Stimulated activated CD8-positive, alpha-beta memory T cell treated with anti-CD3 and anti-CD28 coated beads, Interleukin-15, amount 100 ng/mL, for 4 hours (primary cell): Measurements from ENCODE around the gene UNC5C.

Experiments used
- DNase-seq, 2 donors: peaks; one replicate each; pipeline ENCODE4 v3.0.0-alpha.2; 2020; ENCODE audit warnings: low read depth in 2 of 2

Gene UNC5C

DNA sequence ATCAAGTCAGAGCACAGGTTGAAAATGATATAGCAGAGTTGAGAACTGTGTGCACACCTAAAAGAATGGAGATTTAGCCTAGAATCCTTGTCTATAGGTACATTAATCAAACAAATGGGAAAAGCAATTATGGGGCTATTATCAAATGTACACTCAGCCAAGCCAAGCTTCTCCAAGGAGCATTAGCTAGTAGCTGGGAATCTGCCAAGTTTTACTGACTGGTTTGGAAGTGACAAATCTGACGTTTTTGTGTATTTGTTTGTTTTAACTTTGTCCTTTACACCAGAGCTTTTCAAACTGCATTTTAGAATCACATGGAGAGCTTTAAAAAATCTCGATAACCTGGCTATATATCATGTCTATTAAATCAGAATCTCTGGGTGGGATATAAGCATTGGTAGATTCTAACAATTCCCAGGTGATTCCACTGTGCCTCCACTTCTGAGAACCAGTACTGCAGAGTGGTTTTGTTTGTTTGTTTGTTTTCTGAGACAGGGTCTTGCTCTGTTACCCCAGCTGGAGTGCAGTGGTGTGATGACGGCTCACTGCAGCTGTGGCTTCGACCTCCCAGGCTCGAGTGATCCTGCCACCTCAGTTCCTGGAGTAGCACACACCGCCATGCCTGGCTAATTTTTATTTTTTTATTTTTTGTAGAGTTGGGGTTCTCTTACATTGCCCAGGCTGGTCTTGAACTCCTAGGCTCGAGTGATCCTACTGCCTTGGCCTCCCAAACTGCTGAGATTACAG, 279.8 kb downstream of the UNC5C start:
- DNase-seq, result no peak

DNA sequence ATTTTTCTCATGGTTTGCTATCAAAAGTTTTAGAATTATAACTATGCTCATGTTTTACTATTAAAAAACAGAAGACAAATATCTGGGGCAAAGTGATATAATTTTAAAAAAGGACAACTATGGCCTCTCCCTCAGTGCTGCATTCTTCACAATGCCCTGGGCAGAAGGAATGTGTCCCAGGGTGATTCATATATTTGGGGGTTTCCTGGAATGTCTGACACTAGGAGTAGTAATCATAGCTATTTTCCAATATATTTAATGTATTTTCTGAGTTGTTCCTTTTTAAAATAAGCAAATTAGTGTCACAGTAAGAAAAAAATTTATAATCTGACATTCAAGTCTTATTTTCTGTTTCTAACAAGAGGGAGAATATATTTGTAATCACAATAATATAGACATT, 281.7 kb downstream of the UNC5C start:
- no peak for DNase-seq

DNA sequence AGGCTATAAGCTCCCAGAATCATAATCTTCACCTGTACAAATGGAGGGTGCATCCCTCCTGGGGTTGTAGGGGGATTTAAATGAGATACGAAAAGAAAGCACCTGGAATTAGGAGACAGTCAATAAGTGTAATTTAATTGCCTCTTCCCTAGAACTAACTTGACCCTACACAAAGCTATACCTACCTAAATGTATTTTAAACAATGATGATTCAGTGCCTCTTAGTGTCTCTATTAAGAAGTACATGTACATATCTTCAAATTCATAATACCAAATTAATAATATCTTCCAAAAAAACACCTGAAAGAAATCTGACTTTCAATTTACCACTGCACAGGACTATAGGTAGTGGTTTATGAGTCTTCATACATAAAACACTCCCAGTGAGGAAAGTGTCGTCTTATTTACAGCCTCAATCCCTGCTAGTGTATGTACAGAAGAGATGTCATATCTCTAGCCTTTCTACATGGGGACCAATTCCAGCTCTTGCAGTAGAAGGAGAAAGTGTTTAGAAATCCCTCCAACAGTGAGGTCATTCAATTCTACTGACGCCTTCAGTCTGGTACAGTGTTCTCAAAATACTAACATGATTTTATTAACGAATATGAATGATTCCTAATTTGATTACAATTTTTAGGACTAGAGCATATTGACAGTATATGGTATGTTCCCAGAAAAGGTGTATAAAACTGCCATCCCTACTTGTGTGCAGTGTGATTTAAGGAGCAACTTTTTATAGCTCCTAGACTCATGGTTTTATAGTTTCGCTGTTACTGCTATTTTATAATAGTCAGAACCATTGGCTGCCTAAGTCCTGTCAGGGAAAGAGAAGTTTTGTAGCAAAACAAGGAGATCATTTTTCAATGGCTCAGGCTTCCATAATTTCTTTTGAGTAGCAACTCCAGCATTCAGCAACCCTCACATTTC, 282.7 kb downstream of the UNC5C start:
- DNase-seq, result no peak

DNA sequence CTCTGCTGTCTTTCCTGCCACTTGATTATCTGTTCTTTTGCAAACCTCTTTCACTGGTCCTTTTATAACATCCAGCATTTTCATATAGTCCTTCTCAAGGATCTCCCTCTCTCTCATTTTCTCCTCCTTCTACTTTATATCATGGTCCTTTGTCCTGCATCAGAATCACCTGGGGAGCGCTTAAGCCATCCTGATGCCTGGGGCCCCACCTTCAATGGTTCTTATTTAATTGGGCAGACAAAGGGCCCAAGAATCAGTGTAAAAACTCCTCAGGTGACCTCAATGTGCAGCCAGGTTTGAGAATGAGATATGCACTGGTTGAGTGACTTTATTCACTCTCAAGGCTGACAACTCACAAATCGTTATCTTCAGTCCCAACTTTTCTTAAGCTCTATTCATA, 283.9 kb downstream of the UNC5C start:
- no peak for DNase-seq

DNA sequence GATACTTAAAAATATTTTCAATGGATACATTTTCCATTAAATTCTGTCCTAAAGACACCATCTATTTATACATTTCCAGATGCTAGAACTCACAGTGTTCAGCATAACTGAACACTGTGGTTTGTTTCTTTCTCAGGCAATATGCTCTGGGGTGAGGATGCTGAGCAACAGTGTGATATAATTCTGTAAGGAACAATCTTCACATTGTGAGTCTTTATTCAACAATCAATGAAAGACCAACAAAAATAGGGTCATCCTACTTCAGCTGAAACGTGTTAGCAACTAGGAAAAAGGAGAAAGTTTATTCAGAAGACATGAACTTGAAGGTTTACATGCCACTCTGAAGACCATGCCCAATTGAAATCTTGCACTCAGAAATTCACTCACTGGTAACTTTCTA, 284.8 kb downstream of the UNC5C start:
- DNase-seq, result no peak

DNA sequence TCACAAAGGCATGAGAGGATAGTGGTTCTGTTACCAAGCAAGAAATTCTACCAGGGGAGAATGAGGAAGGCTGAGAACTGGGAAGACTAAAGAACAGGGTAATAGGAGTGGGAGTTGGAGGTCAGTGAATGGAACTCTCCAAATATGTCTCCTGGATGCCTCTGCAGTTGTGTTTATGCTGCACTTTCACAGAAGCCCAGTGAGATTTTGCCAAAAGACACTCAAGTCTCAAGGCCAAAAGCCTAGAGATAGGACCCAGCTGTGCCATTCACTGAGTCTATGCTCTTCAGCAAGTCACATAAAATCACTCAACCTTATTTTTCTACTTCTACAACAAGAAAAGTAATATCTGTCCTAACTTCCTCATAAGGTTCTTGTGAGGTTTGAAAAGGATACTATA, 285.4 kb downstream of the UNC5C start:
- DNase-seq, result no peak

DNA sequence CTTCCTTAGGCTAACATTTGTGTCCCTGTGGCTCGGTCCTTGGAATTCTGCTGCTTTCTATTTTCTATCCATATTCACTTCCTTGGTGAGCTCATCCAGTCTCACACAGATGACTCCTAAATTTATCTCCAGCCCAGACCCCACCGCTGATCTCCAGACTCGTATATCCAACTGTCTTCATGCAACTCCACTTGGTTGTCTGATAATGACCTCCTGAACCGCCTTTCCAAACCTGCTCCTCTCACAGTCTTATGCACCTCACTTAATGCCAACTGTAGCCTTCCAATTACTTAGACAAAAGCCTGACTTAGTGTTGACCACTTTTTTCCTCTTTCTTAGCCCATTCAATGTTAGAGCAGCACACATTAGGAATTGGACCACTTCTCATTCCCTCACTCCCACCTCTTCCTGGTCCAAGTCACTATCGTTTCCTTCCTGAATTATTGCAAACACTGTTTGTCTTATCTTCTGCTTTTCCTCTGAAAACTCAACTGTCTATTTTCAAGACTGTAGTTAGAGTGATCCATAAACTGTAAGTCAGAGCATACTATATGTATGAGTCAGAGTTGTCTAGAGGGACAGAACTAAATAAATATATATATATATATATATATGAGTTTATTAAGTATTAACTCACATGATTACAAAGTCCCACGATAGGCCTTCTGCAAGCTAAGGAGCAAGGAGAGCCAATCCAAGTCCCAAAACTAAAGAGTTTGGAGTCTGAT, 292.5 kb downstream of the UNC5C start:
- DNase-seq, result no peak

DNA sequence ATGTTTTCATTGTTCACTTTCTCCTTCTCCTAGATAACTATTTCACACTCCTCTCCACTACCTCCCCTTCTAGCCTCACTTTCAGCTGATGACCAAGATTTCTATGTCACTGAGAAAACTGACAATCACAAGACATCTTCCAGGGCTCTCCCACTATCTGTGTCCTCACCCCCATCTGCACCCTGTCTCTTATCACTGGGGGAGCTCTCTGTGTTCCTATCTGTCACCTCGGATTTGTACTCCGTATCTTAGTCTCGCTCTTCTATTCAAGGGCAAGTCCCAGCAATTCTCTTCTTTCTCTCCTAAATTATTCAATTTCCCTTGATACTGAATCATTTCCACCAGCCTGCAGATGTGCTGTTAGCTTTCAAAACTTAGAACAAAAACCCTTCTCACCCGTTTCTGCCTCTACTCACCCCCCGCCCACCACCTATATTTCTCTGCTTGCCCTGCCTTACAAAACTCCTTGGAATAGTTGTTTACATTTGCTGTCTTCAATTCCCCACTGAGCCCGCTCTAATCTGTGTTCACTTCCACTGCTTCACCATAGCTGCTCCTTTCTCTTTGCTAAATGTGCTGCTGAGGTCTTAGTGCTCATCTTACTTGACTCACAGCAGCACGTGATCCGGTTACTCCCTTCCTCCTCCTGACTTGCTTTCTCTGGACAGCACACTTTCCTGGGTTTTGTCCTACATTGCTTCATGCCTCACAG, 293.2 kb downstream of the UNC5C start:
- no peak for DNase-seq

DNA sequence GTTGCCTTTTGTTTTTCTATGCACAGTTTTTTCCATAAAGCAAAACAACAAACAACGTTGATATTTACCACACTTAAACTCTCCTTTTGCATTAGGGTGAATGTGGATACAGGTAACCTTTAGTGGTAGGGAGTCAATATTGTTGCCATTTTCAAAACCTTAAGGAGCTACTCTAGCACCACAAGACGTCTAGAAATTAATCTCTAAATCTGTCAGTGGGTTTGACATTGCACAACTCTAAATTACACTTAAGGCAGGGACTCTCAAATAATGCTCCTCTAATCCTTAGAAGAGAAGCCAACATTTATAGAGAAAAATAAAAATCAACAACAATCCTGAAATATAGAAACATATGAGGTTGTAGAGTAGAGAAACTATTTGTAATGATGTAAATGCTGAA, 297.2 kb downstream of the UNC5C start:
- no peak for DNase-seq

DNA sequence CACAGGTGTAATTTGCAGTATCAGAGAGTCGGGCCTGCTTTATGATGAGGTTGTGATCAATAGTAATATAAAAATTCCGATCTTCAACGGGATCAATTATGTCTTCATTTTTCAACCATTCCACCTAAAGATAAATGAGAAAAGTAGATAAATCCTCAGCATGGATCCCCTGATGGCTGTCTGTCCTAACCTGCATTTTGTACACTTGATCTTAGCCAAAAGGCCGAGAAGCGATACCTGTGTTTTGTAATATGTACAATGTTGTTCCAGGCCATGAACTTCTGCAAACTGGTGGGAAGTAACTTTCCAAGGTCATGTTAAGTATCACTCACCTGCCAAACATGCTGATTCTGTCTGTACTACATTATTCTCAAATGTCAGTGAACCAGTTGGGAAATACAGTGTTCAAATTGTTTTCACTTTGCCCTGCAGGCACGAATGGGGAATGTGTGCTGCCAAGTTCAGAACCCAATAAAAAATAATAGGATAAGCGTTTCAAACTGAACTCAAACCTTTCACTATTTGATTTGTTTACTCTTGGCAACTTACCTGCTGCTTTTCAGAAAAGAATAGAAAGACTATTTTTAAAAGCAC, 298.1 kb downstream of the UNC5C start:
- DNase-seq, result no peak

DNA sequence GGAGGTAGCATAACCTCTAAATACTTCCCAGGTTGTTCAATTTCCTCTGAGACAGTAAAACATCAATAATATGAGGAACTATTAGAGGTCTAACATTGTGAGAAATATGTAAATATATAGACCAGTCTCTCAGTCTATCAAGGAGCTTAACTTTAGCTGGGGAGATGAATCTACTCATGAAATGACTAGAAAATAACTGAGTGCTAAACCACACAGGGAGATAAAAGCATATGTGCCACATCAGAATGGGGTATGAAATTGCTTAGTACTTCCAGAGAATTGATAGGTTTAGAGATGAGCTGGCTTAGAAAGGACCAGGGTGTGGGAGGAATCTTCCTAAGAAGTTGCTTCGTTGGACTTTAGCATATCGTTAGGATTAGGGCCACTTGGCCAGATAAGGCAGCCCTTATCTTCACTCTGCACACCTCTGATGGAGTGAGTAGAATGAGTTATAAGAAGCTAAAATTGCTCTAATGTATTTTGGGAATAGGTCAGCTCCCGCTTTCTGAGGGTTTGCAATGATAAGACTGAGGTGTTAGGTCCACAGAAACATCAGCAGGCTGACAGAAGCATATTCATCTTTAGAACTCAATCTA, 299.2 kb downstream of the UNC5C start:
- DNase-seq, result no peak

DNA sequence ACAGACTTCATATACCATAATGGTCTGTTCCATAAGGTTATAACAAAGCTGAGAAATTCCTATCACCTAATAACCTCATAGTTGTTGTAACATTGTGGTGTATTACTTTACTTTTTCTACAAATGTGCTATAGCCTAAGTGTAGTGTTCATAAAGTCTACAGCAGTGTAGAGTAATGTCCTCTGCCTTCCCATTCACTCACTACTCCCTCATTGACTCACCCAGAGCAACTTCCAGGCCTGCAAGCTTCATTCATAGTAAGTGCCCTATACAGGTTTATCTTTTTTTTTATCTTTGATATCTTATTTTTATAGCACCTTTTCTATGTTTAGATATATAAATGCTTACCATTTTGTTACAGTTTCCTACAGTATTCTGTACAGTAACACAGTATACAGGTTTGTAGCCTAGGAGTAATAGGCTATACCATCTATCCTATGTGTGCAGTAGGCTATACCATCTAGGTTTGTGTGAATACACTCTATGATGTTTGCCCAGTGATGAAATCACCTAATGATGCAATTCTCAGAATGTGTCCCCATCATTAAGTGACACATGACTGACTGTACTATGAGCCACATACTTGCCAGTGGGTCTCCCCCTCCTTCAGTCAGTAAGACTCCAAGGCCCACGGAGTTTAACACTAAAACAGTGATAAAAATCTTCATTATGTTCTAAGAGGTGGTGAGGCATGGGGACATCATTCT, 299.9 kb downstream of the UNC5C start:
- no peak for DNase-seq

DNA sequence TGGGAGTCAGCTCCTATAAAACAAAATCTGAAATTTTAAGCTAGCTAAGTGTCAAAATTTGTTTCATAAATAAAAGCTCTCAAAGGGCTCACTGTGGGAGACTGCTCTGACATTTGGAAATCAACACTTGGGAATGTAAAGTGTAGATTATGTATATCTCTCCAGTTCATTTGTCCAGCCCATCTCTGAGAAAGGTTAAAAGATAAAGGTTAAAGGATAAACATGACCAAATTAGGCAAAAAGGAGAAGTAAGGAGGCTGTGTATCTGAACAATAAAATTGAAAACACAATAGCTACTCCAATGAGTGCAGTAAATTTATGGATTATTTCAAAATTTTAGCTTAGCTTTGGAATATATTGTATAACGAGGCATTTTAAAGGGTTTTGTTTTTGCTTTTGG, 304.9 kb downstream of the UNC5C start:
- DNase-seq, result no peak

DNA sequence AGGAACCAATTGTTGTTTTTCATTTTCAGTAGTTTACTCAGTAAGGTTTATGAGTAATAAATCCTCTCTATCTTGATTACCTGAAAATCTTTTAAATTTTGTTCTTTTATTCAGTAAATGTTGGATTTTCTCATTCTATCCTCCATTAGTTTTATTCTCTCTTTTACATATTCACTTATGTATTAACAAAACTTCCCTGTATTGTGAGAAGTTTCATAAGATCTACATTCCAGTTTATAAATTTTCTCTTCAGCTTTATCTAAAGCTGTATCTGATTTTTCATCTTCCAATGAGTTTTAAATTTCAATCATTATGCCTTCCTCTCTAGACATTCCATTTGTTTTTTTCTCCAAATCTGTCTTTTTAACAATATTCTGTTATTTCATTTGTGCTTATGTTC, 310.2 kb downstream of the UNC5C start:
- no peak for DNase-seq

DNA sequence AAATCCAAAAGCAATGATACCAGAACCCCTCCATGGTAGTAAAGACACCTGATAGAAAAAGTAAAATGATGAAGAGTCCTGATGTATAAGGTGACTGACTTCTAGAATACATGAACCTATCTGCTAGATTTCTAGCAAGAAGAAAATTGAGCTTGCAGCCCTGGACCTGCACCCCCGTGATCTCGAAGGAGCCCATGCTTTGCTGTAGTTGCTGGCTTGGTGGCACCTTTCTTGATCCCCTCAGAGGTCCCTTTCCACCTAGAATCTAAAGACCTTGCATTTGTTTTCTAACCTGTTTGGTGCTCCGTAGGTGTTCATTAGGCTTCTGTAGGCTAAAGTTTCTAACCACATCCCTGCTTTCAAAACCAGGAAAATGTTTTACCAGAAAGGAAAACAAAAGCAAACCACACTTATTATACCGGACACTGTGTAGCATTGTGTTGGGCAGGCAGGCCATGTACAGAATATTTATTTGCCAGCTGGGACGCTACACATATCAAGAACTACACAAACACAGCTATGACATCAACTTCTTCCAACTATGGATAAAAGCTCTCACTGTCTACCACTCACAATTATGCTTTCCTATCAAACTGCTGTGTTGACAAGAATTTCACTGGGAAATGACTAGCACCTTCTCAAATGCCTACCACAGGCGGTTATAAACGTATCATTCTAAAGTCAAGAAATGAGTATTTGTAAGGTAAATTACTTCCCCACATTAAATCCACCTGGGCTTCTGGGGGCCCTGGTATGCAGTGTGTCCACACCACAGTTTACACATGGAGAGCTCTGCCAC, 316.2 kb downstream of the UNC5C start:
- no peak for DNase-seq

DNA sequence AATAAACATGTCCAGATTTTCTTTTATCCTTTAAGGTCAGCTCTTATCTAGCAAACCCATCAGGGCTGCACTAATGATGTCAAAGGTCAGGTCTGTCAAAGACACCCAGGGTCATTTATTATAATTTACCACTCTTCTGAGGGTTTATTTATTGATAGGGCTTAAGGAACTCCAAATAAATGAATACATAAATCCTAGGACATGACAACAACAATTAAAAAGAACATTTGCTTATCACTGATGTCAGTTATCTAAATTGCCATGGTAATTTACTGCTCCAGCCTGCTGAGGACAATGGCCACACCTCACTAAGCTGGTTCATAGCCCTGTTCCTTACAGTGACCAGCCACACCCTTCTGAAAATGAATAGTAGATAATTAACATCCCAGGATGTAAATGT, 317.1 kb downstream of the UNC5C start:
- no peak for DNase-seq

DNA sequence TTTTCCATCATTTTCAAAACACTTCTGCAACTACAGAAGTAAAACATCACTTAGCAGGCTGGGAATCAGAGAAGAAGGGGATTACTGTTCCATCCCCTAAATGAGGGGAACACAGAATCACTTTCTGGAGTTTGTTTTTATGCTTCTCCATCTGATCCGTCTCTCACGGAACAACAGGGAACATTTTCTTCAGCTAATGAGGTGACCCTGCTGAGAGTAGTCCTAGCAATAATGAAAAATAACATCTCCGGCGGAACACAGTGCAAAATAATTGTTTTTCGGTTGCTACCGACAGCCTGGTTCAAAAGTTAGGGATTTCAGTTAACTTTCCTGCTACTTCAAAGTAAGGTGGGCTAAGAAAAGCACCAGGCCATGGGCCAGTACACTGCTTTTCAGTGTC, 322.9 kb downstream of the UNC5C start:
- DNase-seq, result no peak

DNA sequence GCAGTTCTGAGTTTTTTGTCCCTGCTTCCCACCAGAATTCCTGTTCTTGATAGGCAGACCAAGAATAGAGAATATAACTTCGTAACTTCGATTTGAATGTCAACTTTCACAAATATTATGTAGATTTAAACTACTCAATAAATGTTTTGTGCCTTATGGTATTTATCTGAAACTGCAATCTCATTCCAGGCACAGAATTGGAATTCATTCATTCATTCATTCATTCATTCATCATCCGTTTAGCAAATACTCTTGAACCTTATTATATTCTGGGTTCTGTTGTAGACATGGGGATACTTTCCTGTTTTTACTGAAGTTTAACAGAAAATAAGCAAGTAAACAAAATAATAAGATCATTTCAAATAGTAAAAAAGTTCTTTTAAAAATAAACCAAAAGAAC, 324.4 kb downstream of the UNC5C start:
- DNase-seq, result no peak
